ENCODE results near the gene STK38. TPM values are rescaled to one million over a fixed set of nuclear protein-coding genes. Genes with fewer than 3 reads are reported as not detected.
A peak's percentile ranks its signal among the peaks of the same experiment; 100 is the strongest.

STK38 gene
- total RNA-seq, 2 donors from 2014 or later: 16.1 to 17.6 TPM

GRCh38 chr6:36542041-36542440 is 5.2 kb downstream of the STK38 start:
- Histone ChIP-seq H3K27me3 (no peaks in the 10 kb centered on the region), H3K27ac (no peak overlapping the region), H3K9me3 (no peaks in the 10 kb centered on the region), H3K4me1 (peaks cover 0 to 34% of the 10 kb centered on the region in 2 donors), H3K4me3 (no peak overlapping the region), H3K36me3 (peaks cover 19% of the 10 kb centered on the region)
- no peak for TF ChIP-seq CTCF (IDR thresholded peaks at IDR 0.05)
- no peak for DNase-seq (ENCODE audit: low spot score)

- TF ChIP-seq CTCF (IDR thresholded peaks at IDR 0.05): peak in 1 of 2 donors; percentile 48
- H3K9me3 ChIP-seq: no peaks in the 10 kb centered on the region
- no peak overlapping the region for H3K4me3 ChIP-seq
- peak overlapping the region; percentile 46 to 89 for H3K27ac ChIP-seq
- peaks cover 25% of the 10 kb centered on the region for H3K36me3 ChIP-seq
- no peaks in the 10 kb centered on the region for H3K27me3 ChIP-seq
- peaks cover 0 to 22% of the 10 kb centered on the region in 2 donors for H3K4me1 ChIP-seq
- no peak for DNase-seq (ENCODE audit: low spot score)
These were observed 7.3 kb downstream of the STK38 start for GRCh38 chr6:36539814-36540568.

- peaks cover 25% of the 10 kb centered on the region for H3K36me3 ChIP-seq
- TF ChIP-seq CTCF (IDR thresholded peaks at IDR 0.05): no peak
- no peaks in the 10 kb centered on the region for H3K9me3 ChIP-seq
These were observed 10.3 kb downstream of the STK38 start for GRCh38 chr6:36536873-36537547.

GRCh38 chr6:36533321-36533720 is 14.0 kb downstream of the STK38 start:
- Histone ChIP-seq H3K27ac (no peak overlapping the region), H3K27me3 (no peaks in the 10 kb centered on the region), H3K4me3 (no peak overlapping the region), H3K9me3 (no peaks in the 10 kb centered on the region), H3K36me3 (peaks cover 18% of the 10 kb centered on the region), H3K4me1 (peaks cover 0 to 4% of the 10 kb centered on the region in 2 donors)
- no peak for TF ChIP-seq CTCF (IDR thresholded peaks at IDR 0.05)
- no peak for DNase-seq (ENCODE audit: low spot score)

More at GRCh38 chr6:36536873-36537547, 10.3 kb downstream of the STK38 start:
- H3K27me3 ChIP-seq: no peaks in the 10 kb centered on the region
- peaks cover 0 to 5% of the 10 kb centered on the region in 2 donors for H3K4me1 ChIP-seq
- H3K27ac ChIP-seq: no peak overlapping the region
- no peak overlapping the region for H3K4me3 ChIP-seq
- no peak for DNase-seq (ENCODE audit: low spot score)

- peaks cover 40% of the 10 kb centered on the region for H3K36me3 ChIP-seq
- H3K4me3 ChIP-seq: no peak overlapping the region
- DNase-seq (ENCODE audit: low spot score): no peak
- no peaks in the 10 kb centered on the region for H3K9me3 ChIP-seq
- no peaks in the 10 kb centered on the region for H3K27me3 ChIP-seq
- no peak overlapping the region for H3K27ac ChIP-seq
- TF ChIP-seq CTCF (IDR thresholded peaks at IDR 0.05): no peak
- peaks cover 0 to 15% of the 10 kb centered on the region in 2 donors for H3K4me1 ChIP-seq
These were observed 21.2 kb downstream of the STK38 start for GRCh38 chr6:36526066-36526465.
